CD4-positive, alpha-beta T cell treated with Interleukin-10 for 1 hour (primary cell): ENCODE data around the gene SMAD4.
"Not testable (repeated sequence)": the region's sequence is repeated elsewhere in the genome, so short reads cannot be mapped to it uniquely, and the experiment has no call there.

Experiments used
- DNase-seq: peaks from one replicate; pipeline ENCODE4 v3.0.0-alpha.2; 2020

Gene SMAD4

GRCh38 chr18:51116996-51117395, 87.0 kb downstream of the SMAD4 start:
- not testable (repeated sequence) for DNase-seq

GRCh38 chr18:51119561-51119960, 89.5 kb downstream of the SMAD4 start:
- DNase-seq: not testable (repeated sequence)

GRCh38 chr18:51119976-51120375, 90.0 kb downstream of the SMAD4 start:
- not testable (repeated sequence) for DNase-seq

- no peak for DNase-seq
These were observed 91.0 kb downstream of the SMAD4 start for GRCh38 chr18:51120809-51121596.

GRCh38 chr18:51121597-51121857, 91.5 kb downstream of the SMAD4 start:
- no peak for DNase-seq

- no peak for DNase-seq
These were observed 92.4 kb downstream of the SMAD4 start for GRCh38 chr18:51122266-51123045.

DNA sequence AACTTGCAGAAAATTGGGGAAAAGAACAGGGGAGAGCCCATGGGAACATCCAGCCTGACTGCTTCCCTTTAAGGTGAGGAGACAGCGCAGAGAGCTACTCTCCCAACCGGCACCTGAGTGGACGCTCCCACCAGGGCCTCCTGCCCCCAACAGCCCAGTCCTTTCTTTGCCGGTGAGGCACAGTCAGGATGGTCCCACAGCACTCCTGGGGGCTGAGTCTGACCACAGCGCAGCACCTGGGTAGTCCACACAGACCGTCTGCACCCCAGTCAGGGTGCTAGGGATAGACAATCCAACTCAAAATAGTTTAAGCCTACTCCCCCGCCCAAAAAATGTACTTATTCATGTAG, 93.0 kb downstream of the SMAD4 start:
- no peak for DNase-seq

DNA sequence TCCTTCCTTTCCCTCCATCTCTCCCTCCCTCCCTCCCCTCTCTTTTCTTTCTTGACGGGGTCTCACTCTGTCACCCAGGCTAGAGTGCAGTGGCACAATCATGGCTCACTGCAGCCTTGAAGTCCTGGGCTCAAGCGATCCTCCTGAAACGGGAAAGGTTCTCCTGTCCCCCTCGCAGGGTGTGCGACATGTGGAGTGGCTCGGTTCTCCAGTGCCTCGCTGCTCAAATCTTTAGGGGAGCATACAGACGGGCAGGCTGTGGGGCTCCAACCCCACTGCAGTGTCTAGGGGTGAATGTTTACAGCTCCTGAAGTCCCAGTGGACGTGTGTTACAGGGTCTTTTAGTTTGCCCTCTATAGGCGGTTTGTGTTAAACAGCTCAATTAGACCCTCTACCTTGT, 93.5 kb downstream of the SMAD4 start:
- DNase-seq: no peak

DNA sequence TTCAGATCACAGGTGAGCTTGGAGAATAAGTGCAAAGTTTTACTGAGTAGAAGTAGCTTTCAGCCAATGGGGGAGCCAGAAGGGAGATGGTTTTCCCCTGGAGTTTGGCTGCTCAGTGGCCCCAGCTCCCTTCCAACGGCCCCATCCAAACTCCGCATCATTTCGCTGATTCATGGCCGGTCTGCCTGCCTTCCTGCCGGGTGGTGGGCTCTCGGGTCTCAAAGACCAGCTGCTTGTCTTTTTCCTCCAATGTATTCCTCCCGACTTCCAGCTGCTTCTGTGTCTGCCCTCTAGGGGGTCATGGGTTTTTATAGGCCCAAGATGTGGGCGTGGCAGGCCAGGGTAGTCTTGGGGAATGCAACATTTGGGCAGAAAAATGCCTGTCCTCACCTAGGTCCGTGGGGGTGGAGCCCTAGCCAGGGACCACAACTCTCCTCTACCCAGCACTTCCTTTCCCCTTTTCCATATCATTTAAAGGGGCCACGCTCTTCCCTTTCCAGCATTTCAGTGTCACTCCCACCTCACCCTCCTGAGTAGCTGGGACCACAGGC, 94.0 kb downstream of the SMAD4 start:
- no peak for DNase-seq

DNA sequence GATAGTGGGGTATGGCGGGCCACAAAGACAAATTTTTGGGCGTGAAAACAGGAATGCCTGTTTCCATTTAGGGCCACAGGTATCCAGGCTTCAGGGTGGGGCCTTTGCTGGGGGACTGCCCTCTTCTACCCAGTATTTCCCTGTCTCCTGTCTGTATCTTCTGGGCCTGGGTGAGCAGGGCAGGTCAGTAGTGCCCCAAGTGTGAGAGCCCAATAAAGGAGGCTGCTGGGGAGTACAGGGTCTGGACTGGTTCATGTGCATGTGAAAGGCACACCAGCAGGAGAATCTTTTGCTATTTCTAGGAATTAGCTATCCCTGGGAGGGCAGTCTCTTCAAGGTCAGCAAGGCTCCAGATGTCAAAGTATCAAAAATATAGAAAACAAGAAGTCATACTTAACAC, 96.0 kb downstream of the SMAD4 start:
- no peak for DNase-seq

DNA sequence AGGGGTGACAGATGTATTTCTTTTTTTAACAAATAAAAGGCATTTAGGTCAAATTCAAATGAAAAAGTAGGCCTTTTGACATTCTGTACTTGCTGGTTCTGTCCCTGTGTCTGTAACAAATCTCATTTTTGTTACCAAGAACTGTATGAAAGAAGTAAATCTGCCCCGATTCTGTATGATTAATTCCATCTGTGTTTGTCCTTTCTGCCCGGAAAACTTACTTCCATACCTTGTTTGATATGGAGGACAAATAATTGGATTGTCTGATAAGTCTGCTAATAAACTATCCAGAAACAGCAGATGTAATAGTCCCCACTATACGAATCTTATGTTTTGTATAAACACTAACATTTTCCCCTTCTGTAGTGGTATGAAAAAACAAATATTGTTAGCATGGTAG, 97.7 kb downstream of the SMAD4 start:
- DNase-seq: no peak

DNA sequence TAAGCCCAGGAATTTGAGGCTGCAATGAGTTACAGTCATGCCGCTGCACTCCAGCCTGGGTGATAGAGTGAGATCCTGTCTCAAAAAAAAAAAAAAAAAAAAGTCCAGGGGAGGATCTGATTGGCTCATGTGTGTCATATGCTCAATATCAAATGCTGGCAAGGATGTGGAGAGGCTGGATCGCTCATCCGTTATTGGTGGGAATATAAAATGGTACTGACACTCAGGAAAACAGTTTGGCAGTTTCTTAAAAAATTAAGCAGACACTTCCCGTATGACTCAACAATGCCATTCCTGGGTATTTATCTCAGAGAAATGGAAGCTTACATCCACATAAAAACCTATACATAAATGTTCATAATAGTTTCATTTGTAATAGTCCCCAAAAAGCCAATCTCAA, 98.5 kb downstream of the SMAD4 start:
- DNase-seq: no peak

GRCh38 chr18:51132256-51132935, 102.4 kb downstream of the SMAD4 start:
- no peak for DNase-seq

GRCh38 chr18:51133580-51134160, 103.7 kb downstream of the SMAD4 start:
- DNase-seq: no peak
